ENCODE results near the gene SLC4A4. TPM values are rescaled to one million over a fixed set of nuclear protein-coding genes. Genes with fewer than 3 reads are reported as not detected.

Gene SLC4A4
- total RNA-seq: 0.40 and 0.44 TPM in 2 replicates

DNA sequence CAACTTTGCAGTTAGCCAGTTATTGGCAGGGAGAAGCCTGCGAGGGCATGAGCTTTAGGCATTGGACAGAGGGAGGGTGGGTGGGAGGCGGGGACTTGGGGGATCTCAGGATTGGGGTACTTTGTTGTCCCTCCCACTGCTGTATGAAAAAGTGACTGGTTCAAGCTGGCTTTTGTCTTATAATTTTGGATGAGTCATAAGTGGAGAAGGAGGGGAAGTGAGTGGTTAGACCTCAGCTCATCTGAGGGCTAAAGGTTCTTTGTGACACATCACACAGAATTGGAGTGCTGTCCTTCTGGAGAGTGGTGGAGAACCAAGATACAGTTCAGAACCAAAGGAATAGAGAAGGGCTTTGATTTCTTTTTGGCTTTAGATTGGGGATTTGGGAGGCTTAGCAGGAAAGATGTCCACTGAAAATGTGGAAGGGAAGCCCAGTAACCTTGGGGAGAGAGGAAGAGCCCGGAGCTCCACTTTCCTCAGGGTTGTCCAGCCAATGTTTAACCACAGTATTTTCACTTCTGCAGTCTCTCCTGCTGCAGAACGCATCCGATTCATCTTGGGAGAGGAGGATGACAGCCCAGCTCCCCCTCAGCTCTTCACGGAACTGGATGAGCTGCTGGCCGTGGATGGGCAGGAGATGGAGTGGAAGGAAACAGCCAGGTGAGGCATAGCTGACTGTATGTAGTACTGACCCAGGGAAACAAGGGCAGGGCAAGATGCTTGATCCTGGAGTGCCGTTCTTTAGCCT, at the start of gene SLC4A4:
Gene SLC4A4, plus strand, starts transcription at position 175 of the 748 bp plus-strand sequence.

